HepG2 (cell line): ENCODE data around the gene SLC25A45. TPM values are rescaled to one million over a fixed set of nuclear protein-coding genes. Genes with fewer than 3 reads are reported as not detected.
A peak's percentile ranks its signal among the peaks of the same experiment; 100 is the strongest.

ENCODE experiments used
- BATF2 ChIP-seq: sonication (generic); formaldehyde crosslinking; IDR thresholded peaks from 2 replicates; pipeline ENCODE4 v1.8.0; 2022; ENCODE audit warnings: mild to moderate bottlenecking, missing genetic modification reagents, moderate library complexity
- CC2D1A ChIP-seq: sonication (generic); formaldehyde crosslinking; IDR thresholded peaks from 2 replicates; pipeline ENCODE4 v1.8.1; 2023; ENCODE audit warnings: mild to moderate bottlenecking, missing genetic modification reagents
- CHD2 ChIP-seq: IDR thresholded peaks from 2 replicates; pipeline ENCODE4 v1.6.1; 2011; ENCODE audit warnings: low read depth, low read length, improper control_type of control experiment
- DMAP1 ChIP-seq: IDR thresholded peaks from 2 replicates; pipeline ENCODE4 v1.6.1; 2016
- ETV5 ChIP-seq: IDR thresholded peaks from 2 replicates; pipeline ENCODE4 v1.6.1; 2018; ENCODE audit warnings: missing biosample characterization, missing genetic modification reagents, inconsistent platforms, borderline replicate concordance
- FIP1L1 ChIP-seq: fragments of 200-400 bp; formaldehyde crosslinking; IDR thresholded peaks from 2 replicates; pipeline ENCODE4 v1.6.1; 2018; ENCODE audit warnings: low read depth, mild to moderate bottlenecking, low read length, moderate library complexity, borderline replicate concordance; ENCODE audit not compliant: insufficient read depth
- FOSL2 ChIP-seq: sonication (generic); formaldehyde crosslinking; IDR thresholded peaks from 2 replicates; pipeline ENCODE4 v1.4.0; 2020; ENCODE audit warnings: missing genetic modification reagents
- MED1 ChIP-seq: sonication (generic); formaldehyde crosslinking; IDR thresholded peaks from 2 replicates; pipeline ENCODE4 v1.4.0; 2020; ENCODE audit warnings: missing genetic modification reagents
- MTERF4 ChIP-seq: sonication (generic); formaldehyde crosslinking; IDR thresholded peaks from 2 replicates; pipeline ENCODE4 v1.8.0; 2023; ENCODE audit warnings: mild to moderate bottlenecking, missing genetic modification reagents
- MZF1 ChIP-seq: sonication (generic); formaldehyde crosslinking; IDR thresholded peaks from 2 replicates; pipeline ENCODE4 v1.8.1; 2023; ENCODE audit warnings: mild to moderate bottlenecking, missing genetic modification reagents, borderline replicate concordance
- NFYB ChIP-seq: sonication (generic); formaldehyde crosslinking; IDR thresholded peaks from 2 replicates; pipeline ENCODE4 v1.4.0; 2020; ENCODE audit warnings: missing genetic modification reagents
- SMAD9 ChIP-seq: sonication (generic); formaldehyde crosslinking; IDR thresholded peaks from 2 replicates; pipeline ENCODE4 v1.5.1; 2020; ENCODE audit warnings: mild to moderate bottlenecking, missing genetic modification reagents
- SMYD3 ChIP-seq: sonication (generic); formaldehyde crosslinking; IDR thresholded peaks from 2 replicates; pipeline ENCODE4 v1.8.1; 2023; ENCODE audit warnings: mild to moderate bottlenecking, missing genetic modification reagents
- SPEN ChIP-seq: sonication (generic); formaldehyde crosslinking; IDR thresholded peaks from 2 replicates; pipeline ENCODE4 v1.5.1; 2020; ENCODE audit warnings: low read depth, mild to moderate bottlenecking, missing genetic modification reagents
- SRSF4 ChIP-seq: fragments of 200-400 bp; formaldehyde crosslinking; IDR thresholded peaks from one replicate; pipeline ENCODE4 v1.6.1; 2018; ENCODE audit warnings: mild to moderate bottlenecking, low read depth, low read length, moderate library complexity; ENCODE audit not compliant: poor library complexity, severe bottlenecking
- SSRP1 ChIP-seq: IDR thresholded peaks from 2 replicates; pipeline ENCODE4 v1.6.1; 2016; ENCODE audit warnings: control low read depth
- STAG1 ChIP-seq: sonication (generic); formaldehyde crosslinking; IDR thresholded peaks from 2 replicates; pipeline ENCODE4 v1.4.0; 2020; ENCODE audit warnings: missing genetic modification reagents
- TSC22D2 ChIP-seq: sonication (generic); formaldehyde crosslinking; IDR thresholded peaks from 2 replicates; pipeline ENCODE4 v1.5.1; 2020; ENCODE audit warnings: missing genetic modification reagents, mild to moderate bottlenecking, borderline replicate concordance
- ZEB1 ChIP-seq: IDR thresholded peaks from 2 replicates; pipeline ENCODE4 v1.6.1; 2012; ENCODE audit warnings: mild to moderate bottlenecking, low read depth, inconsistent platforms; ENCODE audit not compliant: insufficient replicate concordance
- ZFP62 ChIP-seq: sonication (generic); formaldehyde crosslinking; IDR thresholded peaks from 2 replicates; pipeline ENCODE4 v1.4.0; 2020; ENCODE audit warnings: missing genetic modification reagents
- ZFY ChIP-seq: sonication (generic); formaldehyde crosslinking; IDR thresholded peaks from 2 replicates; pipeline ENCODE4 v1.4.0; 2020; ENCODE audit warnings: missing genetic modification reagents
- ZNF276 ChIP-seq: sonication (generic); formaldehyde crosslinking; IDR thresholded peaks from 2 replicates; pipeline ENCODE4 v1.4.0; 2020; ENCODE audit warnings: mild to moderate bottlenecking, low read depth, missing genetic modification reagents
- ZNF296 ChIP-seq: sonication (generic); formaldehyde crosslinking; conservative IDR thresholded peaks from 2 replicates; pipeline ENCODE4 v1.5.0; 2020; ENCODE audit warnings: mild to moderate bottlenecking, missing genetic modification reagents
- ZNF691 ChIP-seq: sonication (generic); formaldehyde crosslinking; IDR thresholded peaks from 2 replicates; pipeline ENCODE4 v1.4.0; 2020; ENCODE audit warnings: missing genetic modification reagents, low read depth, mild to moderate bottlenecking, borderline replicate concordance
- polyA plus RNA-seq, 8 experiments: library from polyadenylated mRNA; depleted of rRNA in 3 of 8; stranded (reverse) in 7 of 8; unstranded in 1 of 8; fragments of >200 nt; fragmentation: Illumina TruSeq in 4 of 8; extraction: Trizol in 4 of 8; gene quantifications; 2 replicates each; pipeline versions ENCODE4 v1.2.1 to v1.2.3, GENCODE V29; 2011 to 2016; ENCODE audit warnings: low read depth in 4 of 8, missing spikeins in 1 of 8, mixed read lengths in 1 of 8; ENCODE audit not compliant: insufficient read depth in 1 of 8
- total RNA-seq, 5 experiments: library from RNA; depleted of rRNA; stranded (reverse); fragments of >200 nt; fragmentation: Illumina TruSeq; extraction: Trizol; gene quantifications; 2 replicates each; pipeline ENCODE4 v1.2.3, GENCODE V29; 2016; ENCODE audit warnings: low read depth in 1 of 5

Gene SLC25A45
- total and polyA plus RNA-seq, 2 of the 13 experiments (the other 11 are each of a cell fraction or from before 2014, with no cell fraction given) = 1.2 to 3.4 TPM

- TF ChIP-seq ZEB1 (no peak), STAG1 (CRISPR knock-in tag) (peak; percentile 7; the same call in 1 of the 2 replicates), SSRP1 (CRISPR knock-in tag) (peak; percentile 29; the same call in 1 of the 2 replicates), FIP1L1 (no peak), SRSF4 (no peak), FOSL2 (CRISPR knock-in tag) (peak; percentile 96), ZNF691 (CRISPR knock-in tag) (peak; percentile 35; the same call in 1 of the 2 replicates), MTERF4 (peak; percentile 17), DMAP1 (peak; percentile 92), MED1 (CRISPR knock-in tag) (peak; percentile 98), ZFY (CRISPR knock-in tag) (peak; percentile 79), ZNF276 (CRISPR knock-in tag) (no peak), SMYD3 (CRISPR knock-in tag) (no peak), ETV5 (CRISPR knock-in tag) (peak; percentile 24; the same call in 1 of the 2 replicates), MZF1 (CRISPR knock-in tag) (no peak), TSC22D2 (peak; percentile 42; the same call in 1 of the 2 replicates), ZNF296 (peak; percentile 54; the same call in 1 of the 2 replicates), CHD2 (no peak), ZFP62 (CRISPR knock-in tag) (no peak), CC2D1A (CRISPR knock-in tag) (no peak), BATF2 (CRISPR knock-in tag) (no peak), SPEN (CRISPR knock-in tag) (peak; percentile 86), SMAD9 (CRISPR knock-in tag) (no peak), NFYB (no peak)
These were observed 38.7 kb upstream of the SLC25A45 start (continued) for GRCh38 chr11:65420979-65421793.
